ENCODE measurements around the gene B3GNT2. TPM values are rescaled to one million over a fixed set of nuclear protein-coding genes. Genes with fewer than 3 reads are reported as not detected.
A peak's percentile ranks its signal among the peaks of the same experiment; 100 is the strongest.
"Not testable (repeated sequence)": the region's sequence is repeated elsewhere in the genome, so short reads cannot be mapped to it uniquely, and the experiment has no call there.

B3GNT2 gene
- total RNA-seq = 30.4 and 30.9 TPM in 2 replicates

- H3K27ac Mint-ChIP-seq = peak within 1 kb of the TSS; percentile 92
- H3K9me3 Mint-ChIP-seq = no peaks in the 10 kb centered on the region
- peak; percentile 94 for DNase-seq
- H3K27me3 Mint-ChIP-seq = peaks cover 5% of the 10 kb centered on the region
- intact Hi-C loops (cut with micrococcal nuclease) = loop anchor here (2.0 to 10.0 kb wide), 5 partner anchors 288 to 1393 kb away; partner anchors contain the start of genes COMMD1, EHBP1, MDH1 and WDPCP
- peaks cover 34% of the 10 kb centered on the region for H3K4me1 Mint-ChIP-seq
- H3K36me3 Mint-ChIP-seq (ENCODE audit: low read depth) = peaks cover 7% of the 10 kb centered on the region
- peak within 1 kb of the TSS; percentile 89 for H3K4me3 Mint-ChIP-seq
These were observed at the start of gene B3GNT2 for GRCh38 chr2:62195421-62196277. Gene B3GNT2, plus strand, starts transcription at chr2:62196115. Its CDS starts 26,106 bp downstream, at chr2:62222221.

- intact Hi-C loops (cut with micrococcal nuclease); H3K9me3 Mint-ChIP-seq; H3K36me3 Mint-ChIP-seq (ENCODE audit: low read depth); H3K4me3 Mint-ChIP-seq; H3K27me3 Mint-ChIP-seq; H3K27ac Mint-ChIP-seq: not testable (repeated sequence)
- peak; percentile 80 for DNase-seq
- peaks cover 11% of the 10 kb centered on the region for H3K4me1 Mint-ChIP-seq
These were observed 49.1 kb upstream of the B3GNT2 start for GRCh38 chr2:62146790-62147189.

GRCh38 chr2:62147610-62148301 lies 48.2 kb upstream of the B3GNT2 start:
- Mint-ChIP-seq H3K4me3 (no peak overlapping the region), H3K36me3 (ENCODE audit: low read depth) (peaks cover 7% of the 10 kb centered on the region)
- intact Hi-C loops (cut with micrococcal nuclease) = no loop called here

GRCh38 chr2:62149708-62150107 lies 46.2 kb upstream of the B3GNT2 start:
- Mint-ChIP-seq H3K36me3 (ENCODE audit: low read depth) (peaks cover 7% of the 10 kb centered on the region), H3K27me3 (no peaks in the 10 kb centered on the region), H3K27ac (no peak overlapping the region), H3K4me3 (no peak overlapping the region), H3K9me3 (peaks cover 10% of the 10 kb centered on the region), H3K4me1 (peaks cover 11% of the 10 kb centered on the region)
- intact Hi-C loops (cut with micrococcal nuclease) = no loop called here
- no peak for DNase-seq

More at GRCh38 chr2:62147610-62148301, 48.2 kb upstream of the B3GNT2 start:
- Mint-ChIP-seq H3K4me1 (peaks cover 11% of the 10 kb centered on the region), H3K9me3 (peaks cover 9% of the 10 kb centered on the region), H3K27me3 (no peaks in the 10 kb centered on the region), H3K27ac (no peak overlapping the region)
- DNase-seq = no peak

GRCh38 chr2:62150597-62151305 lies 45.2 kb upstream of the B3GNT2 start:
- Mint-ChIP-seq H3K27ac (no peak overlapping the region), H3K36me3 (ENCODE audit: low read depth) (peaks cover 3% of the 10 kb centered on the region), H3K4me1 (peaks cover 7% of the 10 kb centered on the region), H3K27me3 (no peaks in the 10 kb centered on the region), H3K4me3 (no peak overlapping the region), H3K9me3 (peaks cover 11% of the 10 kb centered on the region)
- DNase-seq = no peak
- intact Hi-C loops (cut with micrococcal nuclease) = no loop called here

GRCh38 chr2:62151306-62151638 lies 44.6 kb upstream of the B3GNT2 start:
- Mint-ChIP-seq H3K4me1 (peaks cover 7% of the 10 kb centered on the region), H3K9me3 (peaks cover 11% of the 10 kb centered on the region), H3K27me3 (no peaks in the 10 kb centered on the region), H3K27ac (no peak overlapping the region), H3K36me3 (ENCODE audit: low read depth) (peaks cover 3% of the 10 kb centered on the region), H3K4me3 (no peak overlapping the region)
- intact Hi-C loops (cut with micrococcal nuclease) = no loop called here
- no peak for DNase-seq

GRCh38 chr2:62152000-62152399 lies 43.9 kb upstream of the B3GNT2 start:
- no peak overlapping the region for H3K4me3 Mint-ChIP-seq
- DNase-seq = no peak
- H3K36me3 Mint-ChIP-seq (ENCODE audit: low read depth) = no peaks in the 10 kb centered on the region
- H3K4me1 Mint-ChIP-seq = peaks cover 5% of the 10 kb centered on the region
- H3K27ac Mint-ChIP-seq = no peak overlapping the region
- peaks cover 11% of the 10 kb centered on the region for H3K9me3 Mint-ChIP-seq
- no peaks in the 10 kb centered on the region for H3K27me3 Mint-ChIP-seq
- intact Hi-C loops (cut with micrococcal nuclease) = no loop called here

GRCh38 chr2:62156861-62157496 lies 38.9 kb upstream of the B3GNT2 start:
- no peak for DNase-seq
- H3K36me3 Mint-ChIP-seq (ENCODE audit: low read depth) = no peaks in the 10 kb centered on the region
- H3K27ac Mint-ChIP-seq = no peak overlapping the region

GRCh38 chr2:62158444-62159121 lies 37.3 kb upstream of the B3GNT2 start:
- no peak overlapping the region for H3K27ac Mint-ChIP-seq
- no peaks in the 10 kb centered on the region for H3K36me3 Mint-ChIP-seq (ENCODE audit: low read depth)
- H3K4me3 Mint-ChIP-seq = no peak overlapping the region
- intact Hi-C loops (cut with micrococcal nuclease) = no loop called here
- no peaks in the 10 kb centered on the region for H3K27me3 Mint-ChIP-seq
- peaks cover 7% of the 10 kb centered on the region for H3K9me3 Mint-ChIP-seq
- peaks cover 3% of the 10 kb centered on the region for H3K4me1 Mint-ChIP-seq
- no peak for DNase-seq

More at GRCh38 chr2:62156861-62157496, 38.9 kb upstream of the B3GNT2 start:
- Mint-ChIP-seq H3K27me3 (no peaks in the 10 kb centered on the region), H3K4me3 (no peak overlapping the region), H3K9me3 (peaks cover 7% of the 10 kb centered on the region), H3K4me1 (no peaks in the 10 kb centered on the region)
- intact Hi-C loops (cut with micrococcal nuclease) = no loop called here

- H3K4me1 Mint-ChIP-seq; H3K36me3 Mint-ChIP-seq (ENCODE audit: low read depth); H3K9me3 Mint-ChIP-seq; H3K27me3 Mint-ChIP-seq; H3K27ac Mint-ChIP-seq; DNase-seq; intact Hi-C loops (cut with micrococcal nuclease); H3K4me3 Mint-ChIP-seq: not testable (repeated sequence)
These were observed 35.2 kb upstream of the B3GNT2 start for GRCh38 chr2:62160691-62161090.

- no peak overlapping the region for H3K4me3 Mint-ChIP-seq
- H3K27me3 Mint-ChIP-seq = peaks cover 3% of the 10 kb centered on the region
- no peak overlapping the region for H3K27ac Mint-ChIP-seq
- H3K36me3 Mint-ChIP-seq (ENCODE audit: low read depth) = no peaks in the 10 kb centered on the region
- no peak for DNase-seq
- intact Hi-C loops (cut with micrococcal nuclease) = no loop called here
- H3K9me3 Mint-ChIP-seq = no peaks in the 10 kb centered on the region
- H3K4me1 Mint-ChIP-seq = peaks cover 3% of the 10 kb centered on the region
These were observed 32.6 kb upstream of the B3GNT2 start for GRCh38 chr2:62163106-62163831.

GRCh38 chr2:62163834-62164233 lies 32.1 kb upstream of the B3GNT2 start:
- H3K27me3 Mint-ChIP-seq = peaks cover 3% of the 10 kb centered on the region
- H3K4me1 Mint-ChIP-seq = peaks cover 3% of the 10 kb centered on the region
- H3K4me3 Mint-ChIP-seq = no peak overlapping the region
- intact Hi-C loops (cut with micrococcal nuclease) = no loop called here
- no peaks in the 10 kb centered on the region for H3K9me3 Mint-ChIP-seq
- no peaks in the 10 kb centered on the region for H3K36me3 Mint-ChIP-seq (ENCODE audit: low read depth)
- DNase-seq = no peak
- H3K27ac Mint-ChIP-seq = no peak overlapping the region

GRCh38 chr2:62175728-62176127 lies 20.2 kb upstream of the B3GNT2 start:
- intact Hi-C loops (cut with micrococcal nuclease) = no loop called here
- Mint-ChIP-seq H3K4me1 (no peaks in the 10 kb centered on the region), H3K27ac (no peak overlapping the region), H3K36me3 (ENCODE audit: low read depth) (no peaks in the 10 kb centered on the region), H3K4me3 (no peak overlapping the region), H3K9me3 (no peaks in the 10 kb centered on the region), H3K27me3 (no peaks in the 10 kb centered on the region)
- no peak for DNase-seq
